CD4-positive, alpha-beta T cell treated with Interferon gamma for 1 hour (primary cell): Measurements from ENCODE around the gene PRDX5.

ENCODE experiments used
- DNase-seq: peaks from one replicate; pipeline ENCODE4 v3.0.0-alpha.2; 2020

PRDX5 gene

GRCh38 chr11:64290352-64291261 lies 27.3 kb upstream of the PRDX5 start:
- DNase-seq: no peak

- DNase-seq: no peak
These were observed 26.6 kb upstream of the PRDX5 start, which contains the start of gene KCNK4 for GRCh38 chr11:64291262-64291751. Gene KCNK4, plus strand, starts transcription at chr11:64291302. Its CDS starts 1,717 bp downstream, at chr11:64293019.

- no peak for DNase-seq
These were observed 26.0 kb upstream of the PRDX5 start for GRCh38 chr11:64291752-64292459.

- DNase-seq: no peak
These were observed 25.3 kb upstream of the PRDX5 start for GRCh38 chr11:64292460-64293254.

- DNase-seq: no peak
These were observed 23.1 kb upstream of the PRDX5 start for GRCh38 chr11:64294774-64295173.

GRCh38 chr11:64295760-64296159 lies 22.2 kb upstream of the PRDX5 start:
- DNase-seq: no peak

GRCh38 chr11:64296236-64296635 lies 21.7 kb upstream of the PRDX5 start:
- no peak for DNase-seq

- no peak for DNase-seq
These were observed 20.9 kb upstream of the PRDX5 start for GRCh38 chr11:64296830-64297698.

- DNase-seq: no peak
These were observed 20.1 kb upstream of the PRDX5 start for GRCh38 chr11:64297699-64298358.

- no peak for DNase-seq
These were observed 18.7 kb upstream of the PRDX5 start for GRCh38 chr11:64298966-64299846.

- no peak for DNase-seq
These were observed 17.9 kb upstream of the PRDX5 start, which contains the start of gene CATSPERZ for GRCh38 chr11:64299847-64300648. Gene CATSPERZ, plus strand, starts transcription at chr11:64300358. Its CDS starts 53 bp downstream, at chr11:64300411.

- DNase-seq: no peak
These were observed 14.6 kb upstream of the PRDX5 start for GRCh38 chr11:64303109-64304031.

- DNase-seq: no peak
These were observed 13.9 kb upstream of the PRDX5 start for GRCh38 chr11:64304032-64304315.

GRCh38 chr11:64304316-64305072 lies 13.4 kb upstream of the PRDX5 start:
- peak; percentile 89 for DNase-seq

GRCh38 chr11:64305075-64305690 lies 12.7 kb upstream of the PRDX5 start, which contains the start of gene ESRRA:
Gene ESRRA, plus strand, starts transcription at chr11:64305524. Its CDS starts 1,656 bp downstream, at chr11:64307180.
- DNase-seq: peak; percentile 99

GRCh38 chr11:64305691-64306562 lies 12.0 kb upstream of the PRDX5 start:
- DNase-seq: peak; percentile 77
